Endometrial microvascular endothelial cells (primary cell): ENCODE measurements around the gene GP2. TPM values are rescaled to one million over a fixed set of nuclear protein-coding genes. Genes with fewer than 3 reads are reported as not detected.

ENCODE experiments used
- in situ Hi-C: cut with HindIII; loops from 2 replicates; pipeline ENCODE4 v1.10.0; 2017; ENCODE audit warnings: low sequenced_read_pairs, low pct_unique_long_range_greater_than_20kb; ENCODE audit errors: inconsistent ontology term
- total RNA-seq: library from RNA; depleted of rRNA; stranded (reverse); fragments of >200 nt; gene quantifications from one replicate; pipeline ENCODE4 v1.2.3, GENCODE V29; 2015; ENCODE audit errors: inconsistent ontology term

The GP2 gene
- total RNA-seq, 1 donor from 2014 or later, result not detected

DNA sequence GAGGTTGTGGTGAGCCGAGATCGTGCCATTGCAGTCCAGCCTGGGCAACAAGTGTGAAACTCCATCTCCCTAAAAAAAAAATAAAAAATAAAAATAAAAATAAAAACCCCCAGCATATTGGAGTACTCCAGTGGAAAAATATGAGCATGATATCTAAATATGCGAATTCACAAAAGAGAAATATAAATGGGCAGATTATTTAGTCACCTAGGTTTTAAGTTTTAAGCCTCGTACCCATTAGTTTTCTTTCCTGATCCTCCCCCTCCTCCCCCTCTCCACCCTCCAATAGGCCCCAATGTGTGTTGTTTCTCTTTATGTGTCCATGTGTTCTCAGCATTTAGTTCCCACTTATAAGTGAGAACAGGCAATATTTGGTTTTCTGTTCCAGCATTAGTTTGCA is 62.3 kb downstream of the GP2 start:
- in situ Hi-C loops, result no loop called here

DNA sequence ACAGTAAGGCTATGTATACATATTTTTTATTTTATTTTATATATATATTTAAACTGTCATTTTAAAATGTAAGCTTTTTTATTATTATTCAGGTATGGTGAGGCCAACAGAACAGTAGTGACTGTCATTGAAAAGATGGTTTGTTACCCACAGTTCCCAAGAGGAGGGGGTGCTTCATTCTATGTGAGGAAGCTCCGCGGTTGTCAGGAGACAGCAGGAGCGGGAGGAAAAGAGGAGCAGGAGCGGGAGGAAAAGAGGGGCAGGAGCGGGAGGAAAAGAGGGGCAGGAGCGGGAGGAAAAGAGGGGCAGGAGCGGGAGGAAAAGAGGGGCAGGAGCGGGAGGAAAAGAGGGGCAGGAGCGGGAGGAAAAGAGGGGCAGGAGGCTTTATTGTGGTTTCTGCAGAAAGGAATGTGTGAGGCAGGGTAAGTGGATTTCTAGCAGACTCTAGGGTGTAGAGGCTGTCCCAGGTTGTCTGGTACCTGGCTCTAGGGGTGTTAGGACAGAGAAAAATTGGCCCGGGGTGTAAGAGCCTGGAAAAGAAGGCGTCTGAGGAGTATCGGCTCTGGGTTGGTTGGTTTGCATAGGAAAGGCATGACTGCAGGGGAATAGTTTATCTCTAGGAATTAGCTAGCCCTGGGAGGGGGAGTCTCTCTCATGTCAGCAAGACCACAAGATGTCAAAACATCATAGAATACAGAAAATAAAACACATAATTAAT is 64.0 kb downstream of the GP2 start:
- in situ Hi-C loops, result no loop called here

DNA sequence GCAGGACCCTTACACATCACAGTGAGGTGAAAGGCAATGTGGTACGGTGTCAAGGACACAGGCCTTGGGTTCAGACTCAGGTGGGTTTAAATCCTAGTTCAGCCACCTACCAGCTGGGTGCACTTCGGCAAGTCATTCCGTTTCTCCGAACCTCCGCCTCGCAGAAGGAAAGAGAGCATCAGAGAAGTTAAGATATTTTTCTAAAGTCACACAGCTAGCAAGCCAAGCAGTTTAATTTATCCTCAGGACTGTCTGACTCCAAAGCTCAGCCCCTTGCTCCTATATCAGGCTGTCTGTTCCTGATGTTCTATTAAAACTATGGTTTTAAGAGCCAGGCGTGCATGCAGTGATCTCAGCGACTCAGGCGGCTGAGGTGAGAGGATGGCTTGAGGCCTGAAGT is 65.1 kb downstream of the GP2 start:
- in situ Hi-C loops, result no loop called here

DNA sequence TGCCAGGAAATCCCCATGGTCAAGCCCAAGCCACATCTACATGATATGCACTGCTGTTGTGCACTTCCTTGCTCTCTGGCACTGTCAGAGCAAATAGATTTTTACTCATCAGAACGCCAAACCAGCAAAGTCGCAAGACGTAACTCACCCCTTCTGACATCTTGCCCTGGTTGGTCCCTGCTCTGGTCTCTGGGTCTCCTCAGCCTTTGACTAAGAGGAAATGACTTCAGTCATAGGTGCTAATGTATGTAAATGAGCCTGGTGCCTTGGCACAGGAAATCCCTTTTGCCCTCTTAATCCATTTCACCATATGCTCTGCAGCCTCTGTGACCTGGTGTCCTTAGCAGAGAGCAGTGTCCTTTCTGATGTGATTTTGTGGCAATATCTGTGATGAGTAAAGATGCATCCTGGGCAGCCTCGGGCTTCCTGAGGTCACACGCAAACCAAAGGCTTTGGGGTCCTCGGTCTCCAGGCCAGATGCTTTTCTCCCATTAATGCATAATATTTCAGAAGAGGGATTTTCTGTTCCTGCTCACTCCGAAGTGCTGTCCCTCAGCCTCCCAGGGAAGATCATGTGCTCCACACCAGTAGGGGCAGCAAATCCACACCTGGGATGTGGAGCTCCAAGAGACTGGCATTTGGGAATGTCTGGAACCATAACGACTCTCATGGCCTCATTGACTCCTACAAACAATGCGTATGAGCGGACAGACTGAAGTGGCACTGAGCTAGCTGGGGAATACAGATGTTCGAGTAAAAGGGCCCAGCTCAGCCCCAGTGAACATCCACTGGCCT is 66.9 kb downstream of the GP2 start:
- in situ Hi-C loops, result no loop called here

Other genes starting within 250 kb of the GP2 start
- not detected for gene UMOD, start 25.2 kb upstream of the GP2 start, total RNA-seq
- not detected for gene PDILT, start 77.2 kb upstream of the GP2 start, total RNA-seq
- gene ACSM5, start 82.0 kb upstream of the GP2 start, total RNA-seq, result not detected
- gene ACSM2A, start 124.0 kb upstream of the GP2 start, total RNA-seq, result not detected
- gene ACSM2B, start 248.9 kb upstream of the GP2 start, total RNA-seq, result not detected